Endodermal cell (in vitro differentiated cells): ENCODE data around the gene CDON. TPM values are rescaled to one million over a fixed set of nuclear protein-coding genes. Genes with fewer than 3 reads are reported as not detected.

Experiments
- DNase-seq: peaks from one replicate; pipeline ENCODE4 v3.0.0-alpha.2; 2017
- H3K27ac ChIP-seq: 2 replicates; pipeline ENCODE4 v1.5.1; 2013; ENCODE audit warnings: mild to moderate bottlenecking, low read depth, low read length, moderate library complexity
- H3K27me3 ChIP-seq: 2 replicates; pipeline ENCODE4 v1.6.1; 2013; ENCODE audit warnings: mild to moderate bottlenecking, low read length, moderate library complexity; ENCODE audit not compliant: insufficient read depth, control insufficient read depth, poor library complexity, severe bottlenecking
- H3K36me3 ChIP-seq: 2 replicates; pipeline ENCODE4 v1.7.0; 2013; ENCODE audit warnings: mild to moderate bottlenecking, low read length, moderate library complexity; ENCODE audit not compliant: control insufficient read depth, insufficient read depth
- H3K4me1 ChIP-seq: one replicate; pipeline ENCODE4 v1.7.0; 2013; ENCODE audit warnings: low read length; ENCODE audit not compliant: control insufficient read depth, insufficient read depth
- H3K4me3 ChIP-seq: 2 replicates; pipeline ENCODE4 v1.5.1; 2013; ENCODE audit warnings: mild to moderate bottlenecking, low read length, moderate library complexity
- H3K9ac ChIP-seq: 2 replicates; pipeline ENCODE4 v1.6.1; 2013; ENCODE audit warnings: mild to moderate bottlenecking, low read length, moderate library complexity; ENCODE audit not compliant: poor library complexity, severe bottlenecking; ENCODE audit errors: extremely low read depth
- H3K9me3 ChIP-seq: 2 replicates; pipeline ENCODE4 v1.6.1; 2013; ENCODE audit warnings: mild to moderate bottlenecking, low read length, moderate library complexity; ENCODE audit not compliant: control insufficient read depth
- H3K27ac Mint-ChIP-seq: 2 replicates; pipeline ENCODE4 v1.8.0; 2020; ENCODE audit warnings: mixed read lengths
- H3K27me3 Mint-ChIP-seq: 2 replicates; pipeline ENCODE4 v1.8.0; 2021; ENCODE audit warnings: mild to moderate bottlenecking, mixed read lengths; ENCODE audit not compliant: insufficient read depth
- H3K36me3 Mint-ChIP-seq: 2 replicates; pipeline ENCODE4 v1.8.0; 2020; ENCODE audit warnings: low read depth, mixed read lengths
- H3K4me1 Mint-ChIP-seq: 2 replicates; pipeline ENCODE4 v1.8.0; 2020; ENCODE audit warnings: mixed read lengths
- H3K4me3 Mint-ChIP-seq: 2 replicates; pipeline ENCODE4 v1.8.0; 2020; ENCODE audit warnings: mild to moderate bottlenecking, moderate library complexity, mixed read lengths
- H3K9me3 Mint-ChIP-seq: 2 replicates; pipeline ENCODE4 v1.8.0; 2020; ENCODE audit warnings: mild to moderate bottlenecking, mixed read lengths
- WGBS, 2 experiments: methylation state at CpG; one replicate each; pipeline versions ENCODE4 v1.1.5 to v1.1.7; 2013; ENCODE audit warnings: missing lambda C conversion rate in 2 of 2, mixed read lengths in 1 of 2; ENCODE audit not compliant: insufficient coverage in 1 of 2, insufficient read length in 1 of 2; 5-methylcytosine and 5-hydroxymethylcytosine counted together
- total RNA-seq, 2 donors: library from RNA; stranded (reverse); fragmentation: NEBNext Ultra II Directional in 1 of 2; extraction: Animal tissue kit (Norgen Biotek cat#: 25700) in 1 of 2; gene quantifications; 2 replicates in 1 of 2; 3 replicates in 1 of 2; pipeline ENCODE4 v1.2.1, GENCODE V29; 2021
- TF ChIP-seq, protein P1 (sequence below): fragments of 200-600 bp; sonication (generic); conservative IDR thresholded peaks from 2 replicates; pipeline ENCODE4 v1.5.0; 2021; ENCODE audit warnings: antibody characterized with exemption, mild to moderate bottlenecking

The CDON gene
- total RNA-seq, 2 donors from 2014 or later = 19.2 to 24.5 TPM

DNA sequence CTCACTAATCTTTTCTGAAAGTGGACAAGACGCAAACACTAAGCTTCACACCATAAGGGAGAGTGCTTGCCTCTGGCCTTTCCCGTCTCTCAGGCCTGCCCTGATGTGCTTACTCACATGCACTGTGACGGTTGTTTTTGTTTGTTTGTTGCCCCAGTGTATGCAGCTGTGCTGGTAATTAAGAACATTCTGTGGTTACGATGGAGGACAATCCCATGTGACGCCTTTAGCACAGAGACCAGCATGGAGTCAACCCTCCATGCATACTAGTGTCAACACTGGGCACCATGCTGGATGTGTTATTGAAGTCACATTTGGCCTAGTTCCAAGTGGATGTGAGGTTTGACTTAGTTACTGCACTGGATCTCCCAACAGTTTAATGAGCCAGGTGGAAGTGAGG is 27.8 kb upstream of the CDON start:
- WGBS, 2 experiments = 89 to 92% methylated on average over 2 to 5 of the region's 5 CpGs
- no peaks in the 10 kb centered on the region for H3K4me1 ChIP-seq
- peaks cover 5% of the 10 kb centered on the region for H3K27me3 ChIP-seq
- no peak overlapping the region for H3K9ac ChIP-seq
- Mint-ChIP-seq H3K4me1 (peaks cover 6% of the 10 kb centered on the region), H3K36me3 (no peaks in the 10 kb centered on the region), H3K9me3 (no peaks in the 10 kb centered on the region), H3K27ac (no peak overlapping the region), H3K27me3 (no peaks in the 10 kb centered on the region), H3K4me3 (no peak overlapping the region)
- H3K4me3 ChIP-seq = no peak overlapping the region
- H3K27ac ChIP-seq = no peak overlapping the region
- no peak for DNase-seq
- no peaks in the 10 kb centered on the region for H3K36me3 ChIP-seq
- TF ChIP-seq, protein P1, sequence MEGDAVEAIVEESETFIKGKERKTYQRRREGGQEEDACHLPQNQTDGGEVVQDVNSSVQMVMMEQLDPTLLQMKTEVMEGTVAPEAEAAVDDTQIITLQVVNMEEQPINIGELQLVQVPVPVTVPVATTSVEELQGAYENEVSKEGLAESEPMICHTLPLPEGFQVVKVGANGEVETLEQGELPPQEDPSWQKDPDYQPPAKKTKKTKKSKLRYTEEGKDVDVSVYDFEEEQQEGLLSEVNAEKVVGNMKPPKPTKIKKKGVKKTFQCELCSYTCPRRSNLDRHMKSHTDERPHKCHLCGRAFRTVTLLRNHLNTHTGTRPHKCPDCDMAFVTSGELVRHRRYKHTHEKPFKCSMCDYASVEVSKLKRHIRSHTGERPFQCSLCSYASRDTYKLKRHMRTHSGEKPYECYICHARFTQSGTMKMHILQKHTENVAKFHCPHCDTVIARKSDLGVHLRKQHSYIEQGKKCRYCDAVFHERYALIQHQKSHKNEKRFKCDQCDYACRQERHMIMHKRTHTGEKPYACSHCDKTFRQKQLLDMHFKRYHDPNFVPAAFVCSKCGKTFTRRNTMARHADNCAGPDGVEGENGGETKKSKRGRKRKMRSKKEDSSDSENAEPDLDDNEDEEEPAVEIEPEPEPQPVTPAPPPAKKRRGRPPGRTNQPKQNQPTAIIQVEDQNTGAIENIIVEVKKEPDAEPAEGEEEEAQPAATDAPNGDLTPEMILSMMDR = no peak
- no peaks in the 10 kb centered on the region for H3K9me3 ChIP-seq

DNA sequence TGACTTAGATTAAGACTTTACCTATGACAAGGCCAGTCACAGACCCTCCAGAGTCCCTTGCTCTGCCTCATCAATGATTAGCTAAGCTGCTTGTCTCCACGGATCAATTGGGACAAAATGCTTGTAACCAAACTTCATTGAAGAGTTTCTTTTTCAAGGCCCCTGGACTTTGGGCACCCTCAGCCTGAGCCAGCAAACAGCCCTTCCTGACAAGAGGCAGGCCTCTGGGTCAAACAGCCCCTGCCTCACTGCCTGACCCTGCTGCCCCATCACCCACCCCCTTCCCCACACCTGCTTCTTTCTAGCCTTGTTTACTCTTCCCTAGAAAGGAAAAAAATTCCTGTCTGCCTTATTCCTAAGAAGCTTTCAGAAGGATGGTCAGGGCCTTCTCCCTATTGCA is 26.3 kb upstream of the CDON start:
- no peaks in the 10 kb centered on the region for H3K4me1 ChIP-seq
- no peaks in the 10 kb centered on the region for H3K9me3 Mint-ChIP-seq
- no peaks in the 10 kb centered on the region for H3K36me3 Mint-ChIP-seq
- TF ChIP-seq, protein P1 = no peak
- H3K27ac ChIP-seq = no peak overlapping the region
- H3K36me3 ChIP-seq = no peaks in the 10 kb centered on the region
- WGBS, 2 experiments = 66% methylated on average over 1 of the region's 1 CpG; no CpG with 5 or more reads in 1 of the 2 experiments
- no peak overlapping the region for H3K9ac ChIP-seq
- H3K27me3 Mint-ChIP-seq = peaks cover 4% of the 10 kb centered on the region
- DNase-seq = no peak
- H3K27ac Mint-ChIP-seq = no peak overlapping the region
- H3K27me3 ChIP-seq = peaks cover 16% of the 10 kb centered on the region
- no peaks in the 10 kb centered on the region for H3K9me3 ChIP-seq
- no peak overlapping the region for H3K4me3 Mint-ChIP-seq
- H3K4me1 Mint-ChIP-seq = peaks cover 6% of the 10 kb centered on the region
- no peak overlapping the region for H3K4me3 ChIP-seq

DNA sequence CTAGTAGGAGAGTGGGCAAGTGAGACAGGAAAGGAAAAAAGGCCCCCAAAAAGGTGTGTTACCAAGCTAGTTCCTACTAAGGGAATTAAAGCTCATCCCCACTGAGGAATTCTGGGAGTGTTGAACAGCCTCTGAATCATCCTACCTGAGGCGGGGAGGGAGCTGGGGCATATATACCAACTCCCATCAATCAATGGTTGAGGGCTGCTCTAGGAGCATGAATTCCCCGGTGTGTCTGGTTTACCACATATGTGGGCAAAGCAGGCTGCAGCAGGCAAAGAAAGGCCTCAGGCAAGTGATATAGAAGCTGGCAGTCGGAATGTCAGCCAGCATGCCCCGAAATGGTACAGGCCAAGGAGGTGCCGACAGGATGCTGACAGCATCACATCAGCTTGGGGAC is 23.6 kb upstream of the CDON start:
- no peak overlapping the region for H3K27ac ChIP-seq
- TF ChIP-seq, protein P1 = no peak
- H3K4me3 ChIP-seq = no peak overlapping the region
- Mint-ChIP-seq H3K36me3 (no peaks in the 10 kb centered on the region), H3K27ac (no peak overlapping the region), H3K4me1 (peaks cover 22% of the 10 kb centered on the region), H3K9me3 (no peaks in the 10 kb centered on the region), H3K4me3 (no peak overlapping the region), H3K27me3 (peaks cover 16% of the 10 kb centered on the region)
- H3K9me3 ChIP-seq = no peaks in the 10 kb centered on the region
- no peaks in the 10 kb centered on the region for H3K36me3 ChIP-seq
- WGBS, 2 experiments = 81 to 83% methylated on average over 4 to 5 of the region's 5 CpGs
- H3K9ac ChIP-seq = no peak overlapping the region
- DNase-seq = no peak
- H3K27me3 ChIP-seq = peaks cover 43% of the 10 kb centered on the region
- H3K4me1 ChIP-seq = no peaks in the 10 kb centered on the region
